Neural progenitor cell (in vitro differentiated cells): ENCODE measurements around the gene SPHK1. TPM values are rescaled to one million over a fixed set of nuclear protein-coding genes. Genes with fewer than 3 reads are reported as not detected.

Source experiments
- DNase-seq: peaks from one replicate; pipeline ENCODE4 v3.0.0-alpha.2; 2016; ENCODE audit warnings: low spot score
- H2AFZ ChIP-seq: fragments of 200-600 bp; sonication (generic); replicated peaks from 2 replicates; pipeline ENCODE4 v1.6.1; 2016; ENCODE audit warnings: antibody characterized with exemption
- H3F3A ChIP-seq: fragments of 200-600 bp; sonication (generic); 2 replicates; pipeline ENCODE4 v1.6.1; 2016; ENCODE audit warnings: antibody characterized with exemption, low read depth
- H3K27ac ChIP-seq: fragments of 200-600 bp; sonication (generic); 2 replicates; pipeline ENCODE4 v1.5.1; 2016; ENCODE audit warnings: mild to moderate bottlenecking
- H3K27me3 ChIP-seq: fragments of 200-600 bp; sonication (generic); 2 replicates; pipeline ENCODE4 v1.6.1; 2016; ENCODE audit warnings: mild to moderate bottlenecking, moderate library complexity
- H3K36me3 ChIP-seq: fragments of 200-600 bp; sonication (generic); 2 replicates; pipeline ENCODE4 v1.5.1; 2016
- H3K4me1 ChIP-seq: fragments of 200-600 bp; sonication (generic); 2 replicates; pipeline ENCODE4 v1.6.1; 2016; ENCODE audit warnings: mixed run types
- H3K4me2 ChIP-seq: fragments of 200-600 bp; sonication (generic); 2 replicates; pipeline ENCODE4 v1.6.1; 2016
- H3K4me3 ChIP-seq: fragments of 200-600 bp; sonication (generic); 2 replicates; pipeline ENCODE4 v1.5.1; 2016
- H3K79me2 ChIP-seq: fragments of 200-600 bp; sonication (generic); 2 replicates; pipeline ENCODE4 v1.6.1; 2016; ENCODE audit warnings: low read depth
- H3K9ac ChIP-seq: fragments of 200-600 bp; sonication (generic); 2 replicates; pipeline ENCODE4 v1.6.1; 2016
- H3K9me3 ChIP-seq: fragments of 200-600 bp; sonication (generic); 2 replicates; pipeline ENCODE4 v1.5.1; 2016; ENCODE audit warnings: low read depth
- H4K20me1 ChIP-seq: fragments of 200-600 bp; sonication (generic); 2 replicates; pipeline ENCODE4 v1.6.1; 2016; ENCODE audit warnings: low read depth
- H3K27ac Mint-ChIP-seq: 3 replicates; pipeline ENCODE4 v1.8.0; 2021; ENCODE audit warnings: mixed read lengths
- H3K27me3 Mint-ChIP-seq: 2 replicates; pipeline ENCODE4 v1.8.0; 2022; ENCODE audit warnings: low read depth, mild to moderate bottlenecking, inconsistent platforms, moderate library complexity, mixed read lengths; ENCODE audit not compliant: insufficient read depth
- H3K36me3 Mint-ChIP-seq: 3 replicates; pipeline ENCODE4 v1.8.0; 2021; ENCODE audit warnings: mixed read lengths
- H3K4me1 Mint-ChIP-seq: 3 replicates; pipeline ENCODE4 v1.8.0; 2021; ENCODE audit warnings: mixed read lengths
- H3K4me3 Mint-ChIP-seq: 3 replicates; pipeline ENCODE4 v1.8.0; 2021; ENCODE audit warnings: mild to moderate bottlenecking, moderate library complexity, mixed read lengths
- H3K9me3 Mint-ChIP-seq: 3 replicates; pipeline ENCODE4 v1.8.0; 2020; ENCODE audit warnings: mixed read lengths
- CTCF ChIP-seq: fragments of 200-600 bp; sonication (generic); IDR thresholded peaks from 2 replicates; pipeline ENCODE4 v1.5.1; 2017; ENCODE audit warnings: antibody characterized with exemption, mild to moderate bottlenecking
- EZH2 ChIP-seq: fragments of 200-600 bp; sonication (generic); IDR thresholded peaks from 2 replicates; pipeline ENCODE4 v1.6.1; 2017; ENCODE audit warnings: antibody characterized with exemption, mild to moderate bottlenecking, moderate library complexity
- EZH2phosphoT487 ChIP-seq: fragments of 200-600 bp; sonication (generic); IDR thresholded peaks from 2 replicates; pipeline ENCODE4 v1.6.1; 2017; ENCODE audit warnings: antibody characterized with exemption
- total RNA-seq: library from RNA; depleted of rRNA; stranded (reverse); fragments of >200 nt; gene quantifications from 2 replicates; pipeline ENCODE4 v1.2.3, GENCODE V29; 2015; ENCODE audit warnings: low replicate concordance

SPHK1 gene
- total RNA-seq, 1 donor from 2014 or later = 1.3 TPM

GRCh38 chr17:76419576-76420260 is 35.3 kb downstream of the SPHK1 start:
- no peaks in the 10 kb centered on the region for H3K27me3 ChIP-seq
- H3K9me3 ChIP-seq = no peaks in the 10 kb centered on the region
- no peaks in the 10 kb centered on the region for H3K4me1 ChIP-seq
- Mint-ChIP-seq H3K27me3 (peaks cover 9% of the 10 kb centered on the region), H3K4me3 (no peak overlapping the region), H3K27ac (peak overlapping the region; percentile 29), H3K36me3 (peaks cover 31% of the 10 kb centered on the region), H3K4me1 (peaks cover 16% of the 10 kb centered on the region), H3K9me3 (peaks cover 5% of the 10 kb centered on the region)
- no peak for DNase-seq
- no peak overlapping the region for H3K4me2 ChIP-seq
- H3K27ac ChIP-seq = no peak overlapping the region
- H3K4me3 ChIP-seq = no peak overlapping the region
- H3K9ac ChIP-seq = no peak overlapping the region
- H4K20me1 ChIP-seq = peaks cover 61% of the 10 kb centered on the region
- TF ChIP-seq EZH2phosphoT487 (no peak), CTCF (no peak)
- H3K36me3 ChIP-seq = no peaks in the 10 kb centered on the region
- no peak overlapping the region for H2AFZ ChIP-seq
- peaks cover 60% of the 10 kb centered on the region for H3K79me2 ChIP-seq
- no peaks in the 10 kb centered on the region for H3F3A ChIP-seq

GRCh38 chr17:76420356-76421043 is 36.1 kb downstream of the SPHK1 start:
- H3K9me3 ChIP-seq = no peaks in the 10 kb centered on the region
- no peaks in the 10 kb centered on the region for H3K36me3 ChIP-seq
- H3K4me2 ChIP-seq = no peak overlapping the region
- no peak for TF ChIP-seq CTCF
- TF ChIP-seq EZH2phosphoT487 = no peak
- TF ChIP-seq EZH2 = no peak
- no peak overlapping the region for H3K4me3 ChIP-seq
- peaks cover 60% of the 10 kb centered on the region for H3K79me2 ChIP-seq
- no peak overlapping the region for H3K27ac ChIP-seq
- Mint-ChIP-seq H3K4me3 (no peak overlapping the region), H3K27me3 (peaks cover 9% of the 10 kb centered on the region), H3K27ac (no peak overlapping the region), H3K4me1 (peaks cover 10% of the 10 kb centered on the region), H3K9me3 (peaks cover 5% of the 10 kb centered on the region), H3K36me3 (peaks cover 31% of the 10 kb centered on the region)
- no peak for DNase-seq
- H3K9ac ChIP-seq = no peak overlapping the region
- no peak overlapping the region for H2AFZ ChIP-seq
- H3K4me1 ChIP-seq = no peaks in the 10 kb centered on the region
- no peaks in the 10 kb centered on the region for H3F3A ChIP-seq
- peaks cover 55% of the 10 kb centered on the region for H4K20me1 ChIP-seq
- H3K27me3 ChIP-seq = no peaks in the 10 kb centered on the region

GRCh38 chr17:76421044-76421407 is 36.6 kb downstream of the SPHK1 start:
- no peak overlapping the region for H3K4me3 Mint-ChIP-seq
- H3K36me3 Mint-ChIP-seq = peaks cover 31% of the 10 kb centered on the region
- no peak for TF ChIP-seq CTCF
- TF ChIP-seq EZH2 = no peak
- TF ChIP-seq EZH2phosphoT487 = no peak
- Histone ChIP-seq H2AFZ (no peak overlapping the region), H3K36me3 (no peaks in the 10 kb centered on the region), H3F3A (no peaks in the 10 kb centered on the region), H3K9ac (no peak overlapping the region), H3K79me2 (peaks cover 60% of the 10 kb centered on the region), H4K20me1 (peaks cover 59% of the 10 kb centered on the region), H3K9me3 (no peaks in the 10 kb centered on the region), H3K4me3 (no peak overlapping the region), H3K27ac (no peak overlapping the region), H3K27me3 (no peaks in the 10 kb centered on the region), H3K4me1 (no peaks in the 10 kb centered on the region), H3K4me2 (no peak overlapping the region)
- no peak overlapping the region for H3K27ac Mint-ChIP-seq
- H3K9me3 Mint-ChIP-seq = peaks cover 5% of the 10 kb centered on the region
- peaks cover 10% of the 10 kb centered on the region for H3K4me1 Mint-ChIP-seq
- peaks cover 9% of the 10 kb centered on the region for H3K27me3 Mint-ChIP-seq
- DNase-seq = no peak
